Endothelial cell of umbilical vein (primary cell): ENCODE measurements around the gene KAZN. TPM values are rescaled to one million over a fixed set of nuclear protein-coding genes. Genes with fewer than 3 reads are reported as not detected.

ENCODE experiments used
- BruUV-seq: library from RNA; stranded (reverse); fragments of 400-500 nt; replicated peaks from 2 replicates; lab custom pipeline; 2021; lab: Mats Ljungman, UMichigan
- CTCF ChIA-PET: fragments of 300-600, 350-600 bp; sonication (Branson Sonifier 250); formaldehyde crosslinking; loops from one replicate; lab custom pipeline; 2021; ENCODE audit warnings: antibody characterized with exemption, inconsistent platforms; lab: Charles Lee
- POLR2A ChIA-PET: fragments of 300-600, 350-600 bp; sonication (Branson Sonifier 250); formaldehyde crosslinking; loops from one replicate; lab custom pipeline; 2021; ENCODE audit warnings: antibody characterized with exemption, inconsistent platforms; lab: Charles Lee
- DNase-seq: peaks from one replicate; pipeline ENCODE4 v3.0.0-alpha.2; 2011; ENCODE audit warnings: low read depth, low spot score
- FAIRE-seq: peaks from 2 replicates; lab custom pipeline; 2011; peaks lifted over from hg19 to GRCh38; lab: Jason Lieb, UNC
- H2AFZ ChIP-seq: 2 replicates; pipeline ENCODE4 v1.6.0; 2012; ENCODE audit warnings: low read depth, low read length, control low read depth, inconsistent platforms
- H3K27ac ChIP-seq: 2 replicates; pipeline ENCODE4 v1.5.1; 2011; ENCODE audit warnings: low read depth, mild to moderate bottlenecking, control low read depth, low read length, moderate library complexity; ENCODE audit not compliant: insufficient read depth
- H3K27me3 ChIP-seq, 2 experiments: 2 replicates each; pipeline versions ENCODE4 v1.6.0 to v1.6.1; 2011; ENCODE audit warnings: low read length in 2 of 2, mixed read lengths in 1 of 2; ENCODE audit not compliant: control insufficient read depth in 2 of 2, insufficient read depth in 2 of 2
- H3K36me3 ChIP-seq, 2 experiments: 2 replicates in 1 of 2; 3 replicates in 1 of 2; pipeline ENCODE4 v1.5.1; 2011; ENCODE audit warnings: low read length in 2 of 2, mild to moderate bottlenecking in 1 of 2, moderate library complexity in 1 of 2; ENCODE audit not compliant: control insufficient read depth in 2 of 2, insufficient read depth in 2 of 2; ENCODE audit errors: extremely low read depth in 1 of 2
- H3K4me1 ChIP-seq: 3 replicates; pipeline ENCODE4 v1.5.1; 2011; ENCODE audit warnings: mild to moderate bottlenecking, low read length; ENCODE audit not compliant: control insufficient read depth, insufficient read depth; ENCODE audit errors: extremely low read depth
- H3K4me2 ChIP-seq: 2 replicates; pipeline ENCODE4 v1.6.1; 2011; ENCODE audit warnings: low read length, control low read depth, mixed read lengths; ENCODE audit not compliant: insufficient read depth
- H3K4me3 ChIP-seq, 3 experiments: fragments of 200-600 bp in 1 of 3; sonication (generic), shearing (Covaris generic) in 1 of 3; replicated peaks in 1 of 3; 2 replicates each; pipeline ENCODE4 v1.5.1; 2011 to 2016; ENCODE audit warnings: control low read depth in 3 of 3, low read length in 3 of 3, mild to moderate bottlenecking in 2 of 3, inconsistent platforms in 1 of 3, low read depth in 1 of 3, moderate library complexity in 1 of 3; ENCODE audit not compliant: insufficient read depth in 1 of 3
- H3K79me2 ChIP-seq: 2 replicates; pipeline ENCODE4 v1.6.0; 2012; ENCODE audit warnings: low read length, inconsistent platforms; ENCODE audit not compliant: control insufficient read depth, insufficient read depth
- H3K9ac ChIP-seq: replicated peaks from 2 replicates; pipeline ENCODE3; 2011; ENCODE audit warnings: low read length, control low read depth; ENCODE audit not compliant: insufficient read depth; ENCODE audit errors: extremely low read depth
- H3K9me1 ChIP-seq: replicated peaks from 3 replicates; pipeline ENCODE4 v1.6.0; 2011; ENCODE audit warnings: mild to moderate bottlenecking, low read length; ENCODE audit not compliant: control insufficient read depth, insufficient read depth; ENCODE audit errors: extremely low read depth
- H3K9me3 ChIP-seq: replicated peaks from 2 replicates; pipeline ENCODE4 v1.5.1; 2012; ENCODE audit warnings: low read length, inconsistent platforms; ENCODE audit not compliant: control insufficient read depth, insufficient read depth
- H4K20me1 ChIP-seq: replicated peaks from 2 replicates; pipeline ENCODE3; 2011; ENCODE audit warnings: mild to moderate bottlenecking, low read length; ENCODE audit not compliant: control insufficient read depth, insufficient read depth; ENCODE audit errors: extremely low read depth
- CTCF ChIP-seq, 2 donors: IDR thresholded peaks; 1 replicate in 1 of 2; 2 replicates in 1 of 2; pipeline ENCODE4 v1.5.1; 2011; ENCODE audit warnings: low read length in 2 of 2, mild to moderate bottlenecking in 2 of 2, moderate library complexity in 2 of 2, control low read depth in 1 of 2, inconsistent platforms in 1 of 2, low read depth in 1 of 2; ENCODE audit not compliant: insufficient read depth in 1 of 2; ENCODE audit errors: extremely low read depth in 1 of 2
- GATA2 ChIP-seq: IDR thresholded peaks from 2 replicates; pipeline ENCODE4 v1.7.0; 2011; ENCODE audit warnings: low read depth, mild to moderate bottlenecking, moderate library complexity, mixed read lengths, low read length; ENCODE audit not compliant: insufficient read length, insufficient read depth
- POLR2A ChIP-seq: IDR thresholded peaks from 2 replicates; pipeline ENCODE4 v1.6.1; 2012; ENCODE audit warnings: low read depth, mild to moderate bottlenecking, control low read depth, low read length
- POLR2AphosphoS5 ChIP-seq: IDR thresholded peaks from 2 replicates; pipeline ENCODE4 v1.6.1; 2012; ENCODE audit warnings: low read depth, mild to moderate bottlenecking, control low read depth, low read length, moderate library complexity; ENCODE audit not compliant: insufficient read depth
- dilution Hi-C: fragments of 300-500 bp; cut with MboI; formaldehyde crosslinking; loops from one replicate; pipeline ENCODE4 v1.15.0; 2019; ENCODE audit warnings: low sequenced_read_pairs; ENCODE audit not compliant: extremely low pct_ligation_motif_present
- intact Hi-C: fragments of 100-400 bp; cut with micrococcal nuclease; formaldehyde crosslinking; loops from one replicate; pipeline ENCODE4 v1.10.0; 2022
- polyA plus RNA-seq, 4 experiments: library from polyadenylated mRNA; depleted of rRNA in 3 of 4; stranded (reverse) in 3 of 4; unstranded in 1 of 4; fragments of >200 nt; gene quantifications; 2 replicates each; pipeline versions ENCODE4 v1.2.1 to v1.2.3, GENCODE V29; 2011 to 2012; ENCODE audit warnings: missing spikeins in 1 of 4
- total RNA-seq: library from RNA; stranded (reverse); gene quantifications from 2 replicates; pipeline ENCODE4 v1.2.3, GENCODE V29; 2021

KAZN gene
- total and polyA plus RNA-seq, 2 donors (not counting 3 experiments of a cell fraction or from before 2014, with no cell fraction given) = 1.6 to 5.8 TPM

DNA sequence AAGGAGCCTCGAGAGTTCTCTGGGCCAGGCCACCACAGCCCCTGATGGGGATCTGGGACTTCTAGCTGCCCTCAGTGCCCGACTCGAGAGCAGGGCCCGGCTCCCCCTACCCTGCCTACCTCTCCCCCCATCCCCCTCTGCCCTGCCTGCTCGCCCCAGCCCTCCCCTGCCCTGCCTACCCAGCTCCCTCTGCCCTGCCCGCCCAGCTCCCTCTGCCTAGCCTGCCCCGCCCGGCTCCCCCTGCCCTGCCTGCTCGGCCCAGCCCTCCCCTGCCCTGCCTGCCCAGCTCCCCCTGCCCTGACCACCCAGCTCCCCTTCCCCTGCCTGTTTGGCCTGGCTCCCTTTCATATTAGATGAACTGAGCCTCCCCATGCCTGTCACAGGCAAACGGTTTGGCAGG, 437.6 kb downstream of the KAZN start:
- intact Hi-C loops = no loop called here
- FAIRE-seq (no peak), DNase-seq (no peak)
- Histone ChIP-seq H3K9me1 (no peaks in the 10 kb centered on the region), H3K27me3 (no peaks in the 10 kb centered on the region), H3K36me3 (no peaks in the 10 kb centered on the region), H3K9ac (no peak overlapping the region), H2AFZ (no peak overlapping the region), H3K9me3 (no peaks in the 10 kb centered on the region), H3K4me2 (no peak overlapping the region), H3K4me1 (no peaks in the 10 kb centered on the region), H3K79me2 (no peaks in the 10 kb centered on the region), H4K20me1 (no peaks in the 10 kb centered on the region), H3K27ac (no peak overlapping the region), H3K4me3 (no peak overlapping the region)
- POLR2A ChIA-PET = no interaction called here
- TF ChIP-seq GATA2 (no peak), CTCF (IDR thresholded peaks at IDR 0.05; ENCODE audit: extremely low read depth in 1 of 2, insufficient read depth in 1 of 2, low read depth in 1 of 2, low read length in 2 of 2) (no peak), POLR2AphosphoS5 (no peak), POLR2A (no peak)
- no TSS peak for BruUV-seq
- CTCF ChIA-PET = interaction anchor here (3.6 kb wide), 1 partner anchor 8 kb away, joined by 29 read pairs; no protein-coding TSS in a partner anchor
- dilution Hi-C loops = no loop called here
